Gastroesophageal sphincter (tissue), 3 donors: ENCODE data around the gene MESP2.

Source experiments
- CTCF ChIP-seq, 4 experiments: fragments of 200-600 bp in 2 of 4; fragments of 450-650 bp in 2 of 4; sonication (generic) in 1 of 4; IDR thresholded peaks; one replicate each; pipeline ENCODE4 v1.5.1; 2017 to 2019; ENCODE audit warnings: antibody characterized with exemption in 4 of 4, mild to moderate bottlenecking in 2 of 4, moderate library complexity in 2 of 4
- EP300 ChIP-seq: sonication (generic); formaldehyde crosslinking; IDR thresholded peaks from one replicate; pipeline ENCODE4 v1.6.1; 2017; ENCODE audit warnings: antibody characterized with exemption, mild to moderate bottlenecking
- POLR2AphosphoS5 ChIP-seq: sonication (generic); formaldehyde crosslinking; IDR thresholded peaks from one replicate; pipeline ENCODE4 v1.6.1; 2017; ENCODE audit warnings: antibody characterized with exemption

- no peak for TF ChIP-seq CTCF (IDR thresholded peaks at IDR 0.05)
- TF ChIP-seq EP300, result no peak
- TF ChIP-seq POLR2AphosphoS5, result no peak
Observed at GRCh38 chr15:89790206-89790605, 14.1 kb downstream of the MESP2 start.
